ENCODE measurements around the gene NANOS3. TPM values are rescaled to one million over a fixed set of nuclear protein-coding genes. Genes with fewer than 3 reads are reported as not detected.

The NANOS3 gene
- total and polyA plus RNA-seq, 9 of the 15 experiments (the other 6 are each of a cell fraction or from before 2014, with no cell fraction given): not detected

- TF ChIP-seq ZNF398 (CRISPR knock-in tag; IDR thresholded peaks at IDR 0.05) (no peak), FIP1L1 (IDR thresholded peaks at IDR 0.05; ENCODE audit: low read depth, low read length, poor library complexity, severe bottlenecking) (no peak), HDAC8 (tag; IDR thresholded peaks at IDR 0.05) (no peak; the same call in 1 of the 2 replicates), U2AF1 (optimal IDR thresholded peaks at IDR 0.05; ENCODE audit: low read depth, low read length) (no peak), POLR2A (conservative IDR thresholded peaks at IDR 0.05) (peak; percentile 52), CREB1 (IDR thresholded peaks at IDR 0.05) (no peak), CREB1 (CRISPR knock-in tag; IDR thresholded peaks at IDR 0.05) (no peak), KLF6 (CRISPR knock-in tag; IDR thresholded peaks at IDR 0.05; ENCODE audit: borderline replicate concordance) (no peak), ZNF263 (CRISPR knock-in tag; IDR thresholded peaks at IDR 0.05; ENCODE audit: borderline replicate concordance) (no peak), ZNF407 (IDR thresholded peaks at IDR 0.05; ENCODE audit: low read depth) (no peak), ZNF134 (CRISPR knock-in tag; conservative IDR thresholded peaks at IDR 0.05) (no peak), E2F5 (CRISPR knock-in tag; IDR thresholded peaks at IDR 0.05) (no peak), ZBTB34 (CRISPR knock-in tag; IDR thresholded peaks at IDR 0.05) (no peak)
Measured at GRCh38 chr19:13849991-13850909, 26.7 kb upstream of the NANOS3 start (continued).
